Thyroid gland (tissue), 4 donors: Measurements from ENCODE around the gene MREG. TPM values are rescaled to one million over a fixed set of nuclear protein-coding genes. Genes with fewer than 3 reads are reported as not detected.

Experiments
- DNase-seq, 2 donors: peaks; one replicate each; pipeline ENCODE4 v3.0.0-alpha.2; 2019
- H3K27ac ChIP-seq, 3 donors: fragments of 200-600 bp; sonication (generic); 1 replicate in 2 of 3; 2 replicates in 1 of 3; pipeline ENCODE4 v1.5.1; 2016 to 2019; ENCODE audit warnings: mild to moderate bottlenecking in 1 of 3, moderate library complexity in 1 of 3
- H3K27me3 ChIP-seq: fragments of 200-600 bp; sonication (generic); one replicate; pipeline ENCODE4 v1.5.1; 2019
- H3K36me3 ChIP-seq, 2 donors: fragments of 200-600 bp; sonication (generic); one replicate each; pipeline ENCODE4 v1.5.1; 2016 to 2019
- H3K4me1 ChIP-seq, 2 donors: fragments of 200-600 bp; sonication (generic); one replicate each; pipeline ENCODE4 v1.5.1; 2017 to 2019
- H3K4me3 ChIP-seq, 3 donors: fragments of 200-600 bp; sonication (generic); replicated peaks in 1 of 3; 1 replicate in 2 of 3; 2 replicates in 1 of 3; pipeline ENCODE4 v1.5.1; 2016; ENCODE audit warnings: mild to moderate bottlenecking in 1 of 3
- H3K9me3 ChIP-seq: fragments of 200-600 bp; sonication (generic); one replicate; pipeline ENCODE4 v1.5.1; 2017
- POLR2A ChIP-seq, 2 donors: fragments of 450-650 bp; IDR thresholded peaks; one replicate each; pipeline ENCODE4 v1.6.1; 2017; ENCODE audit warnings: antibody characterized with exemption in 2 of 2, mild to moderate bottlenecking in 2 of 2, moderate library complexity in 1 of 2
- WGBS, 2 donors: methylation state at CpG; one replicate each; pipeline ENCODE4 v1.1.5; 2017; 5-methylcytosine and 5-hydroxymethylcytosine counted together
- intact Hi-C: fragments of 100-400 bp; cut with DNase I; formaldehyde crosslinking; loops from one replicate; pipeline ENCODE4 v1.15.1; 2023
- total RNA-seq, 4 donors: library from RNA; depleted of rRNA; stranded (reverse); fragments of >200 nt; gene quantifications; one replicate each; pipeline ENCODE4 v1.2.3, GENCODE V29; 2016
- TF ChIP-seq, protein P1 (sequence below), 6 experiments: fragments of 200-600 bp in 3 of 6; fragments of 450-650 bp in 3 of 6; sonication (generic) in 3 of 6; IDR thresholded peaks; one replicate each; pipeline ENCODE4 v1.5.1; 2016 to 2019; ENCODE audit warnings: antibody characterized with exemption in 6 of 6, mild to moderate bottlenecking in 2 of 6, inconsistent platforms in 1 of 6, moderate library complexity in 1 of 6

Gene MREG
- total RNA-seq, 4 donors from 2014 or later, result 4.4 to 5.4 (median 5.2) TPM

DNA sequence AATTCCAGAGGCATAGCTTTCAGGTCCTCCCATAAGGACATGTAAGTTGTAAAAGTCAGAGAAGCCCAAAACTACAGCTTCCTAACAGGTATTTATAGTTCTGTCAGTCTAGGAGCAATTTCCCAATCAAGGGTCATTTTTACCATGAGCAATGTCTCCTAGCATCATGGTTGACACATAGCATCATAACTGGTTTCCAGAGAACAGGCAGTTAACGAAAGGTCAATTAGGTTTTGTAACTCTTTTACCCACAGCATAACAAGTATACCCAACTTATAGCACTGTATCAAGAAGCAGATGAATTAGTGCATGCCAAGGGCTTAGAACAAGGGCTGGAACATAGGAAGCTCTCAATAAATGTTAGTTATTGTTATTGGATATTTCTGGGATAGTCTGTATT, 110.1 kb downstream of the MREG start:
- WGBS, 2 donors, result 93 to 100% methylated on average over 1 of the region's 1 CpG

DNA sequence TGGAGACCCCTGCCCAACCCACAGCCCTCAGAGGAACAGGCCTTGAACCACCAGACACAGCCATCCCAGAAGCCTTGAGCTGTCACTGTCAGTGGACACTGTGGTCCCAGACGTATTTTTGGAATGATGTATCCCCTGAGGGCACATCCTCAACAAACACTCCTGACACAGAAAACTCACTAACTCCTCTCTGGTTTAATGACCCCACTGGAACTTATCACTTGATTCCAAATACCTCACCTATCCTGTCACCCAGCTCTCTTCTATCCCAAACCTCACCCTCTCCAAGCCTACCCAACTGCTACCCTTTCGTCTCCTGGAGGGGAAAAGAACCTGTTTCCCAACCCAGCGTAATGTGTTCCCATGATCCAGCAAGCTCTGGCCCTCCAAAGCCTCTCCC, 111.6 kb downstream of the MREG start:
- Histone ChIP-seq H3K9me3 (no peaks in the 10 kb centered on the region), H3K27ac (no peak overlapping the region), H3K4me1 (no peaks in the 10 kb centered on the region), H3K27me3 (no peaks in the 10 kb centered on the region), H3K4me3 (no peak overlapping the region), H3K36me3 (no peaks in the 10 kb centered on the region)
- DNase-seq, result no peak
- 81 to 89% methylated on average over 3 of the region's 3 CpGs for WGBS, 2 donors
- intact Hi-C loops, result no loop called here
- TF ChIP-seq, protein P1, sequence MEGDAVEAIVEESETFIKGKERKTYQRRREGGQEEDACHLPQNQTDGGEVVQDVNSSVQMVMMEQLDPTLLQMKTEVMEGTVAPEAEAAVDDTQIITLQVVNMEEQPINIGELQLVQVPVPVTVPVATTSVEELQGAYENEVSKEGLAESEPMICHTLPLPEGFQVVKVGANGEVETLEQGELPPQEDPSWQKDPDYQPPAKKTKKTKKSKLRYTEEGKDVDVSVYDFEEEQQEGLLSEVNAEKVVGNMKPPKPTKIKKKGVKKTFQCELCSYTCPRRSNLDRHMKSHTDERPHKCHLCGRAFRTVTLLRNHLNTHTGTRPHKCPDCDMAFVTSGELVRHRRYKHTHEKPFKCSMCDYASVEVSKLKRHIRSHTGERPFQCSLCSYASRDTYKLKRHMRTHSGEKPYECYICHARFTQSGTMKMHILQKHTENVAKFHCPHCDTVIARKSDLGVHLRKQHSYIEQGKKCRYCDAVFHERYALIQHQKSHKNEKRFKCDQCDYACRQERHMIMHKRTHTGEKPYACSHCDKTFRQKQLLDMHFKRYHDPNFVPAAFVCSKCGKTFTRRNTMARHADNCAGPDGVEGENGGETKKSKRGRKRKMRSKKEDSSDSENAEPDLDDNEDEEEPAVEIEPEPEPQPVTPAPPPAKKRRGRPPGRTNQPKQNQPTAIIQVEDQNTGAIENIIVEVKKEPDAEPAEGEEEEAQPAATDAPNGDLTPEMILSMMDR (IDR thresholded peaks at IDR 0.05), result no peak
- TF ChIP-seq POLR2A (IDR thresholded peaks at IDR 0.05), result no peak

More for the DNA sequence above, 110.1 kb downstream of the MREG start:
- TF ChIP-seq POLR2A (IDR thresholded peaks at IDR 0.05), result no peak
- TF ChIP-seq, protein P1 (IDR thresholded peaks at IDR 0.05), result no peak
- DNase-seq, result no peak
- H3K4me3 ChIP-seq, result no peak overlapping the region
- no peaks in the 10 kb centered on the region for H3K9me3 ChIP-seq
- H3K4me1 ChIP-seq, result no peaks in the 10 kb centered on the region
- H3K27me3 ChIP-seq, result no peaks in the 10 kb centered on the region
- no peak overlapping the region for H3K27ac ChIP-seq
- intact Hi-C loops, result no loop called here
- no peaks in the 10 kb centered on the region for H3K36me3 ChIP-seq

DNA sequence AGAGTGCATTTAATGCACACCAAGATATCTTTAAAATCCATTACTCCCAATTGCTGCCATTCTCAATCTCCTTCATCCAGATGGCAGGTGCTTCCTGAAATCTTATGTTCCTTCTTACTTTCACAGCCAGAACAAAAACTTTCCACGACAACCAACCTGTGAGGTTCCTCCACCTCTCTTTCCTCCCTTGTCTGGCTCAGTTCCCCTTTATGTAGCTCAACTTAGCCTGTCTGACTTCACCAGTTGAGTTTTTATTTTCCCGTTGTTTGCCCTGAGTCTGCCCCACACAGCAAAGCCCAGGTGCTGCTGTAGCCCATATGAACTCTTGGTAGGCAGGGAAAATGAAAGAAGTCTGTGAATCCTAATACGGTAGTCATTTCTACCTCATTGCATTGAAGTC, 112.5 kb downstream of the MREG start:
- H3K4me3 ChIP-seq, result no peak overlapping the region
- H3K27me3 ChIP-seq, result no peaks in the 10 kb centered on the region
- no peak for TF ChIP-seq POLR2A (IDR thresholded peaks at IDR 0.05)
- TF ChIP-seq, protein P1 (IDR thresholded peaks at IDR 0.05), result no peak
- H3K36me3 ChIP-seq, result no peaks in the 10 kb centered on the region
- intact Hi-C loops, result no loop called here
- DNase-seq, result no peak
- H3K9me3 ChIP-seq, result no peaks in the 10 kb centered on the region
- no peaks in the 10 kb centered on the region for H3K4me1 ChIP-seq
- H3K27ac ChIP-seq, result no peak overlapping the region
- whole genome bisulfite sequencing, 2 donors, result 80 to 82% methylated on average over 3 of the region's 3 CpGs

DNA sequence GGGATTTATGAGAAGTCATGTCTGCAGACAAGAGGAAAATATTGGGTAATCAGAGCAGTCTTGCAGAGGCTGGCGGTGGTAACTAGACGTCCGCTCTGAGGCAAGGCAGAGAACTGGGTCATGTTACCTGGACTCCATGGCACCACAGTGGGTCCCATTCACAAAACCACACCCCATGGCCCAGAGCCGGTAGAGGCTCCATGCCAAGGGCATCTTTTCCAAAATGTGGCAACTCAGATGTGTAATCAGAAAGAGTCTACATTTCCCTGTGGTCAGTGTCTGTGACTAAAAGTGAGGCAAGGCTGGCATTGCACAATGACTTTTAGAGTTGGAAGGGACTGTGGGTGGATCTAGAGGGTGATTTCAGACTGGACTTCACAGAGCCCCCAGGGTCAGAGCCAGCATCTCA, 113.1 kb downstream of the MREG start:
- no peaks in the 10 kb centered on the region for H3K4me1 ChIP-seq
- no peak overlapping the region for H3K4me3 ChIP-seq
- no peak overlapping the region for H3K27ac ChIP-seq
- no peaks in the 10 kb centered on the region for H3K9me3 ChIP-seq
- H3K36me3 ChIP-seq, result no peaks in the 10 kb centered on the region
- DNase-seq, result no peak
- 79 to 92% methylated on average over 4 of the region's 4 CpGs for WGBS, 2 donors
- H3K27me3 ChIP-seq, result no peaks in the 10 kb centered on the region
- no peak for TF ChIP-seq POLR2A (IDR thresholded peaks at IDR 0.05)
- TF ChIP-seq, protein P1 (IDR thresholded peaks at IDR 0.05), result no peak
- intact Hi-C loops, result no loop called here

DNA sequence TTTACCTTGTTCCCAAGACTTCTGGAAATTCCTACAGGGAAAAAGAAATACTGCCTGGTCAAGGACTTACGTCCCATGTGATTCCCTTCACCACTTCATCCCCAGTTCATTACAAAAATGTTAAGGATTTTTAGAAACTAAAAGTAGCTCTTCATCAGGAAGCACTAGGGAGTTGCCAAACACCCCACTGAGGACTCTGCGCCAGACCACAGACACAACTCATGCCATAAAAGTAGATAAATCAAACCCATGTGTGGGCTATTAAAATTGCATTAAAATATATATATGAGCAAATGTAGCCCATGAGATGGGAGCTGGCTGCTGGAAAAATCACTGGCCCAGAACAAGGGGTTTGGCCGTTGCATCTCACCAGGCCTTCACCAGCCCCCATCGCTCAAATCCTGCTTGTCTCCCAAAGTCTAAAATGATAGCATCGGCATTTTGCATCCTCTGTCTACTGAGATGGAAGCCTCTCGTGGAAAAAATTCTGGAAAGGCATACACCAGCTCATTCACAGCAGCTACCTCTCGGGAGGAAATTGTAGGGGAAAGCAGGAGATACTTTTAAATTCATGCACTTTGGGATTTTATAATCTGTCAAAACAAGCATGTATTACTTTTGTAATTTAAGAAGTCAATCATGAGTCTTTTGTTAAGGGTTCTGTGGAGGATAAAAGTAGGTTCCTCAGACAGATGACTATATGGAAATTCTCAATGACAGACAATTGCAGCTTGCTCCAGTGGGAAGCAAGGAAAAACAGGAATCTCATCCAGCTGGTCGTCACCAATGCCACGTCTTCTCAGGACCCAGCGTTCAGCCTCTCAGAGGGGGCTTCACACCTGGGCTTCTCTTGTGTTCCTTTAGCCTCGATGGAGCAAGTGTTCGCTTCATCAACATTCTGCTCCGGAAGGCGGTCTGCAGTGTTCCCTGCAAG, 113.9 kb downstream of the MREG start:
- intact Hi-C loops, result no loop called here
- H3K27me3 ChIP-seq, result no peaks in the 10 kb centered on the region
- no peaks in the 10 kb centered on the region for H3K4me1 ChIP-seq
- DNase-seq, result no peak
- TF ChIP-seq, protein P1 (IDR thresholded peaks at IDR 0.05), result no peak
- no peak for TF ChIP-seq POLR2A (IDR thresholded peaks at IDR 0.05)
- H3K36me3 ChIP-seq, result no peaks in the 10 kb centered on the region
- no peak overlapping the region for H3K4me3 ChIP-seq
- WGBS, 2 donors, result 79 to 82% methylated on average over 14 of the region's 14 CpGs
- no peaks in the 10 kb centered on the region for H3K9me3 ChIP-seq
- H3K27ac ChIP-seq, result no peak overlapping the region
